AG08395 (cell line): ENCODE measurements around the gene HIF3A.
"Not testable (repeated sequence)": the region's sequence is repeated elsewhere in the genome, so short reads cannot be mapped to it uniquely, and the experiment has no call there.

ENCODE experiments used
- DNase-seq: peaks from one replicate; pipeline ENCODE4 v3.0.0; 2012; ENCODE audit warnings: mixed read lengths, low spot score

The HIF3A gene

GRCh38 chr19:46361915-46362314, 65.1 kb downstream of the HIF3A start:
- no peak for DNase-seq

- DNase-seq = no peak
Measured at GRCh38 chr19:46364359-46364758, 67.5 kb downstream of the HIF3A start.

GRCh38 chr19:46365561-46365960, 68.7 kb downstream of the HIF3A start:
- DNase-seq = no peak

- DNase-seq = no peak
Measured at GRCh38 chr19:46366620-46367292, 69.9 kb downstream of the HIF3A start.

GRCh38 chr19:46367426-46367825, 70.6 kb downstream of the HIF3A start:
- DNase-seq = no peak

- DNase-seq = no peak
Measured at GRCh38 chr19:46368116-46368515, 71.3 kb downstream of the HIF3A start.

- no peak for DNase-seq
Measured at GRCh38 chr19:46369817-46370216, 73.0 kb downstream of the HIF3A start.

GRCh38 chr19:46371371-46371901, 74.6 kb downstream of the HIF3A start:
- peak; percentile 31 for DNase-seq

- DNase-seq = peak; percentile 63
Measured at GRCh38 chr19:46372901-46373490, 76.2 kb downstream of the HIF3A start.

- DNase-seq = peak; percentile 61
Measured at GRCh38 chr19:46373491-46374359, 76.9 kb downstream of the HIF3A start.

GRCh38 chr19:46374536-46375475, 78.0 kb downstream of the HIF3A start:
- no peak for DNase-seq

- not testable (repeated sequence) for DNase-seq
Measured at GRCh38 chr19:46375476-46376067, 78.7 kb downstream of the HIF3A start.

- no peak for DNase-seq
Measured at GRCh38 chr19:46376241-46377153, 79.7 kb downstream of the HIF3A start.

- peak; percentile 78 for DNase-seq
Measured at GRCh38 chr19:46378268-46378667, 81.4 kb downstream of the HIF3A start.

- DNase-seq = no peak
Measured at GRCh38 chr19:46380690-46381089, 83.8 kb downstream of the HIF3A start.

- DNase-seq = no peak
Measured at GRCh38 chr19:46381346-46381745, 84.5 kb downstream of the HIF3A start.

GRCh38 chr19:46381756-46382345, 85.0 kb downstream of the HIF3A start:
- no peak for DNase-seq

GRCh38 chr19:46383171-46383815, 86.5 kb downstream of the HIF3A start:
- DNase-seq = no peak

- no peak for DNase-seq
Measured at GRCh38 chr19:46383846-46384245, 87.0 kb downstream of the HIF3A start.
